Muscle of back (tissue), 11 donors: ENCODE data around the gene R3HDM4. TPM values are rescaled to one million over a fixed set of nuclear protein-coding genes. Genes with fewer than 3 reads are reported as not detected.

Source experiments
- DNase-seq, 3 donors: peaks; one replicate each; pipeline versions ENCODE4 v3.0.0 to v3.0.0-alpha.2; 2013
- polyA plus RNA-seq, 10 donors: library from polyadenylated mRNA; unstranded; fragments of 120-200 nt; gene quantifications; one replicate each; pipeline ENCODE4 v1.2.1, GENCODE V29; 2013; ENCODE audit not compliant: insufficient read length in 10 of 10

Gene R3HDM4
- polyA plus RNA-seq, 10 donors = 20.5 to 47.8 (median 30.2) TPM

- peak in 1 of 3 donors; percentile 54 for DNase-seq
These were observed 4.5 kb upstream of the R3HDM4 start, which contains the start of gene KISS1R for GRCh38 chr19:917323-918151. Gene KISS1R (plus strand): TSS chr19:917333. CDS start chr19:917503, 170 bp downstream.

- DNase-seq = peak in 1 of 3 donors; percentile 29
These were observed 3.8 kb upstream of the R3HDM4 start for GRCh38 chr19:916645-917322.

GRCh38 chr19:912181-913079 is 589 bp downstream of the R3HDM4 start:
- DNase-seq = peak in 1 of 3 donors; percentile 60

GRCh38 chr19:911197-912033 is 1.6 kb downstream of the R3HDM4 start:
- no peak for DNase-seq

GRCh38 chr19:907183-907853 is 5.7 kb downstream of the R3HDM4 start:
- DNase-seq = peak in 1 of 3 donors; percentile 39

- DNase-seq = no peak
These were observed 6.5 kb downstream of the R3HDM4 start for GRCh38 chr19:906480-906879.

GRCh38 chr19:904545-904944 is 8.5 kb downstream of the R3HDM4 start:
- DNase-seq = no peak

- peak in 1 of 3 donors; percentile 26 for DNase-seq
These were observed 9.7 kb downstream of the R3HDM4 start for GRCh38 chr19:903266-903797.

- DNase-seq = no peak
These were observed 10.4 kb downstream of the R3HDM4 start for GRCh38 chr19:902446-903226.

GRCh38 chr19:902093-902370 is 11.0 kb downstream of the R3HDM4 start:
- no peak for DNase-seq

- DNase-seq = no peak
These were observed 11.6 kb downstream of the R3HDM4 start for GRCh38 chr19:901216-902092.

GRCh38 chr19:900302-901111 is 12.5 kb downstream of the R3HDM4 start:
- DNase-seq = no peak

- no peak for DNase-seq
These were observed 13.0 kb downstream of the R3HDM4 start for GRCh38 chr19:900043-900301.

- no peak for DNase-seq
These were observed 13.5 kb downstream of the R3HDM4 start for GRCh38 chr19:899336-900042.

GRCh38 chr19:898663-899062 is 14.4 kb downstream of the R3HDM4 start:
- DNase-seq = no peak

GRCh38 chr19:897442-898039 is 15.5 kb downstream of the R3HDM4 start:
- no peak for DNase-seq

GRCh38 chr19:896999-897398 is 16.0 kb downstream of the R3HDM4 start:
- no peak for DNase-seq
